Activated gamma-delta T cell (primary cell): Measurements from ENCODE around the gene CDC45.

ENCODE experiments used
- DNase-seq: peaks from one replicate; lab custom pipeline; 2025; lab: John Stamatoyannopoulos, UW

The CDC45 gene

DNA sequence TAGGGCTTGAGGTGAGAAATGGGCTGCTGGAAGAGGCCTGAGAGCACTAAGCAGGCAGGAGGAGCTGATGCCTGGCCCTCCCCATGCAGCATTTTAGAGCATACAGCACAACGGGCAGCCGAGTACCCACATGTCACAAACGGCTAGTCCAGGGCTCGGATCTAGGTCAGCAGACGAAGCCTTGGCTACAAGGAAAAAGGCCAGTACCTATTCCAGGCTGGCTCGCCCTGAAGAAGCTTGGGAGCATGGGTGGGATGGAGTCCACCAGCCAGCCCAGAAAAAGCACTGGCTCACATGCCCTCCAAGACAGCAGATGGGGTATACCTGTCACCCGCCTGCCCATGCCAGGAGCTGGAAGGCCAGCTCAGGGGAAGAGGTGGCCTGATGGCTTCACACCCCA lies 10.3 kb upstream of the CDC45 start:
- DNase-seq: no peak

- no peak for DNase-seq
Measured at GRCh38 chr22:19470010-19470409, 9.7 kb upstream of the CDC45 start.

- DNase-seq: no peak
Measured at GRCh38 chr22:19471572-19471971, 8.1 kb upstream of the CDC45 start.

- no peak for DNase-seq
Measured at GRCh38 chr22:19472233-19472632, 7.5 kb upstream of the CDC45 start.

DNA sequence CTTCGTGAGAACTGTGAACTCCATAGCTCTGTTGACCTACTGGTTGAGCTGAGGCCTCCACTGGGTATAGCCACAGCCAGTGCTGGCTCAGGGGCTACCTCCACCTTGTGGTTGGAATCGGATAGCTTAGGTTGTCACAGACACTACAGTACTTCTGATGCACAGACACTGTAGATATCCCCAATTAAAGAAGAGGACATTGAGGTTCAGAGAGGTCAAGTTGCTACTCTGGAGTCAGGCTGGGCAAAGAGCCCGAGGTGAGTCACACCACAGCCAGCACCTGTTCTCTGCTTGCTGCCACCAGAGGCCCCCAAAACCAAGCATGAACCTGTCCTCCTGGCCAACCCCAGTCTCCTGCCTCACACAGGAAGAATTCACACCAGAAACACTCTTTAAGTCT lies 6.1 kb upstream of the CDC45 start:
- DNase-seq: no peak

DNA sequence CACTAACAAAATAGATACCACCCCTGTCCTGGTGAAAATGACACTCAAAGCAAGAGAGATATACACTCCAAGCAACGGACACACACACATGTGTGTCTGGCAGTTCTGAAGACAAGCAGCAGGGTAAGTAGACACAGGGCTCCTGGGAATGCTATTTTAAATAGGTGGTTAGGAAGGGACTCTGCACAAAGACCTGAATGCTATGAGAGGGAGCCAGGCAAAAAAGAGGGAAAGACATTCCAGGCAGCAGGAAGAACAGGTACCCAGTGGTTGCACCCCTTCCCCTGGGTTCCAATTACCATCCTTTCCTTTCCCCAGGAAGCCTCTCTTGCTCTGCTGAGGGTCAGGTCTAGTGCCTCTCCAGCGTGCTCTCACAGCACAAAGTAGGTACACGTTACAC lies 3.7 kb upstream of the CDC45 start:
- DNase-seq: no peak

- DNase-seq: no peak
Measured at GRCh38 chr22:19477321-19478044, 2.2 kb upstream of the CDC45 start.

- no peak for DNase-seq
Measured at GRCh38 chr22:19478045-19478900, 1.4 kb upstream of the CDC45 start.

DNA sequence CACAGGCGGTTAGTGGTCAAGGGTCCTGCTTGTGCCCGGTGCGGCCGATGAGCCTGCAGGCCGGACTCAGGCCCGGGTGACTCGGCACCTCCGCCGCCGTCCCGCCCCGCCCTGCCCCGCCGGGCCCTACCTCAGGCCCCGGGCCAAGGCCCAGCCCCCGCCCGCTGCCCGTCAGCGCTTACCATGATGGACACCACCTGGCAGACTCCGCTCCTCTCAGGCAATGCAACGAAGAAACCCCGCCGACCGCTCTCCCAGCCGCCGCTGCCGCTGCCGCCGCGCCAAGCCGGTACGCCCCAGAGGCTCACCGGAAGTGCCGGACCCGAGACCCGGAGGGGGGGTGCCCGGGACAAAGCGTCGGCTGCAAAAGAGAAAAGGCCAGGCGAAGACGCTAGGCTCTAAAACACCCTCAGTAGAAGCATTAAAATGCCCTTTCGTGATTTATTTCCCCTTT lies 792 bp upstream of the CDC45 start, which contains the start of gene UFD1:
Gene UFD1, minus strand, starts transcription at position 293 of the 454 bp plus-strand sequence. Its CDS starts 108 bp downstream, at position 185.
- DNase-seq: peak; percentile 72

GRCh38 chr22:19480173-19480568 lies 451 bp downstream of the CDC45 start:
- no peak for DNase-seq

GRCh38 chr22:19480789-19481188 lies 1.1 kb downstream of the CDC45 start:
- DNase-seq: no peak

- no peak for DNase-seq
Measured at GRCh38 chr22:19482297-19482696, 2.6 kb downstream of the CDC45 start.

DNA sequence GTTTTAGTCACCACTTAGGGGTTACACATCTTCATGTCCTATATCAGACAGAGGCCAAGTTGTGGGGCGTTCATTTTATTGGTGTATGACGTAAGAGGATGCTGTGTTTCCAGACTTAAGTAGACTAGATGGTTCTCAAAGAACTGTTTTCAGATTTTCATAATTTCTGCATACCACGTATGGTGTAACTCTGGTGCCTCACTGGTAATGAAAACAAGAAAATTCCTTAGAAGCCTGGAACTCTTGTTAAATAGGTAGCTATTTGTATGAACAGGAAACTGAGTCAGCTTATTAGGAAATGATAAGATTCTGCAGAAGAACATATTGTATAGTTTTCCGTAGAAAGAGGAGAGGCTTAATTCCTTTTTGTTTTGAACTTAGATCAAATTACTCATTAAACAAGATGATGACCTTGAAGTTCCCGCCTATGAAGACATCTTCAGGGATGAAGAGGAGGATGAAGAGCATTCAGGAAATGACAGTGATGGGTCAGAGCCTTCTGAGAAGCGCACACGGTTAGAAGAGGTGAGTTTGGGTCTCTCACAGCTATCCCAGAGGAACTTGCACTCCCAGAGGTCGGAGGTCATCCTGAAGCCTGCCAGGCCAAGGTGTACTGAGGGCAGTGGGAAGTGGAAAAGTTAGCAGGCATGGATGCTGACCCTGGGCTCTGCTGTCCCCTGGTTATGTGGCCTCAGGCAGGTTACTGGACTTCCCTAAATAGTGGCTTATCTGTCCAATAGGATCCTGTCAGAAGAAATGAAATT lies 3.9 kb downstream of the CDC45 start:
- DNase-seq: no peak

DNA sequence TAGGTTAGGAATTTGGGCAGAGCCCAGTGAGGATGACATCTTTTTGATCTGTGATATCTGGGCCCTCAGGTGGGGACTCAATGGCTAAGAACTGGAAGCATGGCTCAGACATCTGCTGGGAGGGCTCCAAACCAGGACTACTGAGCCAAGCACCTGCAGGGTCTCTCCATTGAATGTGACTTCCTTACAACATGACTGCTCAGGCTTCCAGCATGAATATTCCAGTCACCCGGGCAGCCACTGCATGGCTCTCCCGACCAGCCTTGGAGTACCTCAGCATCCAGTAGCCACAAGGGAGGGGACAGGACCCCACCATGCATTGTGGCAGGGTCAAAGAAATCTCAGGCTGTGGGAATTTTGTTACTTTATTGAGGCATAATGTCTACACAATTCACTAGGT lies 8.6 kb downstream of the CDC45 start:
- DNase-seq: no peak

DNA sequence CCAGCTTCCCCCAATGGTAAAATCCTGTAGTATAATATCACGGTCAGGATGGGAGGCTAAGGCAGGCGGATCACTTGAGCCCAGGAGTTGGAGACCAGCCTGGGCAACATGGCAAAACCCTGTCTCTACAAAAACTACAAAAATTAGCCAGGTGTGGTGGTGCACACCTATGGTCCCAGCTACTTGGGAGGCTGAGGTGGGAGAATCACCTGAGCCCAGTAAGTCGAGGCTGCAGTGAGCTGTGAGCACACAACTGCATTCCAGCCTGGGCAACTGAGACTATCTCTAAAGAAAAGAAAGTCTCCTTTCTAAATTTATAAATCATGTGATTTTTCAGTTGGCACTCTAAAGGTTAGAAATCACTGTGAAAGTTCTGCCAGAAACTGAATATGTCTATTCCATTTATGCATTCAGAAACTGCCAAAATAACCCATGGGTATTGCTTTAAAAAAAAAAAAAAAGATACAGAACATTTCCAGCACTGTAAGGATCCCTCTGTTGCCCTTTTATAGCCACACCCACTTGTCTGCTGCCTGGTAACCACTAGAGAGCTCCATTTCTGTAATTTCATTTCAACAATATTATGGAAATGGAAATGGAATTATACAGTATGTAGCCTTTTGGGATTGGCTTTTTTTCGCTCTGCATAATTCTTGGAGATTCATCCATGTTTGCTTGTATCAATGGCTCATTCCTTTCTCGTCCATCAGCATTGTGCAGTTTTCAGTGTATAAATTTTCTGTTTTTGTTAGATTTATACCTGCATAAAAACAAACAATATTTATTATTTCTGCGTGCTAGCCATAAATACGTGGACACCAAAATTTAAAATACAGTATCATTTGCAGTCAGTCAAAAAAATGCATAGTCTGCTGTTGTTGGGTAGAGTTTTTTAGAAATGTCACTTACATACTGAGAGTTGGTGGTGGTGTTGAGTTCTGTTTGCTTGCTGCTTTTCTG lies 9.4 kb downstream of the CDC45 start:
- no peak for DNase-seq

GRCh38 chr22:19490628-19491230 lies 11.0 kb downstream of the CDC45 start:
- DNase-seq: no peak

DNA sequence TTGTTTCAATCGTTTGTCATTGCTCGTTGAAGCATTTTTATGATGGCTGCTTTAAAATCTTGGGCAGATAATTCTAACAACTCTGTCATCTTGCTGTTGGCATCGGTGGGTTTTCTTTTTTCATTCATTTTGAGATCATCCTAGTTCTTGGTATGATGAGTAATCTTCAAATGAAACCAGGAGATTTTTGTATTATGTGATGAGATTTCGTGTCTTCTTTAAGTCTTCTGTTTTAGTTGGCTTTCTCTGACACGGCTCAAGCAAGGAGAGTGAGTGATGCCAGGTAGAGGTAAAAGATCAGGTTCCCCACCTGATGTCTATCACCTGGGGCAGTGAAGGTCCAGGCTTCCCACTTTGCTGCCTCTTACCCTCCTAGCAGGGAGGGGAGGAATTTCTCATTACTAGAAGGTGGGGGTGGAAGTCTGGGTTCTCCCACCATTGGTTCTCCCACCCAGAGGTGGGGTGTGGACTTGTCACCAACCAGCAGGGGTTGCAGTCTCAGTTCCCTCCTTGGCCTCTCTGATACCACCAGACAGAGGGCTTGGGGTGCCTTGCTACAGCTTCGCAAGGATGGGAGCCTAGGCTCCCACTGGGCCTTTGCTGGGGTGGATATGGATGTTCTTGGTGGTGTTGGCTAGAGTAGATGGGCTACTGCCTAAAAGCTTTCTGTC lies 12.9 kb downstream of the CDC45 start:
- DNase-seq: no peak

DNA sequence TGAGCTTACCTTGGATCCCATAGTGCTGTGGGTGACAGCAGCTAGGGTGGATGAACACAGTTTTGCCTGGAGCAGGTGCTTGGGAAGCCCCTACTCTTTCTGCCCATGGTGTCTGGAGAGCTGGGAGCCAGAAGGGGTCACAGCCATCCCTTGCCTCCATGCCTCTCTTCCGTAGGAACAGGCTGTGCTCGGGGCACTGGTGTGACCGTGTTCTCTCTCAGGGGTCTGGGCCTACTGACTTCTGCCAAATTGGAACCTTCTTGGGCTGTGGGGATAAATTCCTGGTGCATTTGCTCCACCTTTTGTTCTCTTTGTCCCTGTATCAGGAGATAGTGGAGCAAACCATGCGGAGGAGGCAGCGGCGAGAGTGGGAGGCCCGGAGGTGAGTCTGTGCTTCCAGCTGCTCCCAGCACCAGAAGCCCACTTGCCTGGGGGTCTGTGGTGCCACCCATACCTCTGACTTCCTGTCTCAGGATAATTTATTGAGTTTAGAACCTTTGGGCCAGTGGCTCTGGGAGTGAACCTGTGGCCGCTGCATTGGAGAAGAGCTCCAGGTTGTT lies 14.4 kb downstream of the CDC45 start:
- DNase-seq: no peak

DNA sequence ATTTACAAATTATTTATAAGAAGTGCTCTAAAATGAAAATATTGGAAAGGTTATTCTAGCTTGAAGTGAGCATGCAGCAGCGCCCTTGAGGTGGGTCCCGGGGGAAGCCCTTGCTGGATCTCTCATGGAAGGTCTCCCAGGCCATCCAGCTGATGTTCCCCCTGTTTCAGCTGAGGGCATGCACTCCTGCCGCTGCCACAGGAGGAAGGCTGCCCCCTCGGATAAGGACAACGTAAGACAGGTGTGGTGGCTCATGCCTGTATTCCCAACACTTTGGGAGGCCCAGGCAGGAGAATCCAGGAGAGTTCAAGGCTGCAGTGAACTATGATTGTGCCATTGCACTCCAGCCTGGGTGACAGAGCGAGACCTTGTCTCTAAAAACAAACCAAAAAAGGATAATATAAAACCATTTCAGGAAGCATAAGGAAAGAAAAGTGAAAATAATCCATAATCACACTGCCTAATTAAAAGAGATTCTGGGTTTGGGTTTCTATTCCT lies 15.0 kb downstream of the CDC45 start:
- no peak for DNase-seq
